H9 (cell line): ENCODE measurements around the gene OR5H2. TPM values are rescaled to one million over a fixed set of nuclear protein-coding genes. Genes with fewer than 3 reads are reported as not detected.
A peak's percentile ranks its signal among the peaks of the same experiment; 100 is the strongest.

Experiments
- DNase-seq: peaks from one replicate; pipeline ENCODE4 v3.0.0-alpha.2; 2017
- H2AFZ ChIP-seq: one replicate; pipeline ENCODE4 v1.6.1; 2013; ENCODE audit warnings: mild to moderate bottlenecking, low read length, control low read depth, moderate library complexity
- H2AK5ac ChIP-seq: 2 replicates; pipeline ENCODE4 v1.6.1; 2013; ENCODE audit warnings: low read length, control low read depth, mixed read lengths; ENCODE audit not compliant: insufficient read length
- H2BK120ac ChIP-seq: one replicate; pipeline ENCODE4 v1.6.1; 2013; ENCODE audit warnings: low read depth, mild to moderate bottlenecking, low read length, control low read depth, inconsistent platforms; ENCODE audit not compliant: poor library complexity, severe bottlenecking
- H2BK12ac ChIP-seq: 2 replicates; pipeline ENCODE4 v1.6.1; 2013; ENCODE audit warnings: low read length, control low read depth, mixed read lengths, low read depth; ENCODE audit not compliant: insufficient read length
- H2BK15ac ChIP-seq: 2 replicates; pipeline ENCODE4 v1.6.1; 2013; ENCODE audit warnings: low read depth, low read length, control low read depth
- H2BK20ac ChIP-seq: one replicate; pipeline ENCODE4 v1.6.1; 2013; ENCODE audit warnings: low read depth, mild to moderate bottlenecking, low read length, control low read depth, inconsistent platforms; ENCODE audit not compliant: poor library complexity, severe bottlenecking
- H2BK5ac ChIP-seq: 2 replicates; pipeline ENCODE4 v1.6.1; 2013; ENCODE audit warnings: low read length, control low read depth, mixed read lengths; ENCODE audit not compliant: insufficient read length
- H3K14ac ChIP-seq: 2 replicates; pipeline ENCODE4 v1.6.1; 2013; ENCODE audit warnings: low read length, control low read depth; ENCODE audit not compliant: insufficient read depth
- H3K18ac ChIP-seq: 2 replicates; pipeline ENCODE4 v1.6.1; 2013; ENCODE audit warnings: low read depth, mild to moderate bottlenecking, mixed read lengths, low read length, control low read depth; ENCODE audit not compliant: insufficient read length
- H3K23ac ChIP-seq: 2 replicates; pipeline ENCODE4 v1.6.1; 2013; ENCODE audit warnings: low read length, control low read depth, mixed read lengths, low read depth; ENCODE audit not compliant: insufficient read length
- H3K23me2 ChIP-seq: 2 replicates; pipeline ENCODE4 v1.6.1; 2013; ENCODE audit warnings: low read depth, mild to moderate bottlenecking, mixed read lengths, low read length, control low read depth; ENCODE audit not compliant: insufficient read length, poor library complexity, severe bottlenecking
- H3K27ac ChIP-seq: 2 replicates; pipeline ENCODE4 v1.5.1; 2013; ENCODE audit warnings: low read length, control low read depth, mixed read lengths, low read depth; ENCODE audit not compliant: insufficient read length
- H3K27me3 ChIP-seq: 2 replicates; pipeline ENCODE4 v1.6.1; 2013; ENCODE audit warnings: low read length, control low read depth, inconsistent platforms; ENCODE audit not compliant: insufficient read depth
- H3K4ac ChIP-seq: 2 replicates; pipeline ENCODE4 v1.6.1; 2013; ENCODE audit warnings: low read depth, mild to moderate bottlenecking, control low read depth, inconsistent platforms, low read length, moderate library complexity
- H3K4me1 ChIP-seq: 2 replicates; pipeline ENCODE4 v1.6.1; 2013; ENCODE audit warnings: low read length, control low read depth, inconsistent platforms; ENCODE audit not compliant: insufficient read depth
- H3K4me2 ChIP-seq: 2 replicates; pipeline ENCODE4 v1.6.1; 2013; ENCODE audit warnings: low read length, control low read depth, mixed read lengths; ENCODE audit not compliant: insufficient read length, insufficient read depth
- H3K56ac ChIP-seq: 2 replicates; pipeline ENCODE4 v1.6.1; 2013; ENCODE audit warnings: low read depth, mild to moderate bottlenecking, mixed read lengths, low read length, control low read depth; ENCODE audit not compliant: insufficient read length
- H3K79me1 ChIP-seq: 2 replicates; pipeline ENCODE4 v1.6.1; 2013; ENCODE audit warnings: low read depth, mild to moderate bottlenecking, moderate library complexity, low read length, control low read depth, inconsistent platforms; ENCODE audit not compliant: insufficient read depth, poor library complexity, severe bottlenecking
- H3K79me2 ChIP-seq: 2 replicates; pipeline ENCODE4 v1.6.1; 2013; ENCODE audit warnings: low read length, control low read depth, inconsistent platforms; ENCODE audit not compliant: insufficient read depth
- H3K9ac ChIP-seq: 2 replicates; pipeline ENCODE4 v1.6.1; 2013; ENCODE audit warnings: low read length, control low read depth, mixed read lengths; ENCODE audit not compliant: insufficient read length; ENCODE audit errors: extremely low read depth
- H3K9me3 ChIP-seq: one replicate; pipeline ENCODE4 v1.6.1; 2013; ENCODE audit warnings: low read depth, low read length, inconsistent platforms; ENCODE audit not compliant: control insufficient read depth
- H3T11ph ChIP-seq: one replicate; pipeline ENCODE4 v1.6.1; 2013; ENCODE audit warnings: mild to moderate bottlenecking, low read length, control low read depth, inconsistent platforms
- H4K20me1 ChIP-seq: one replicate; pipeline ENCODE4 v1.6.1; 2013; ENCODE audit not compliant: control insufficient read depth, insufficient read length, insufficient read depth
- H4K5ac ChIP-seq: 2 replicates; pipeline ENCODE4 v1.6.1; 2013; ENCODE audit warnings: low read depth, mild to moderate bottlenecking, mixed read lengths, low read length, control low read depth; ENCODE audit not compliant: insufficient read length
- H4K8ac ChIP-seq: replicated peaks from 2 replicates; pipeline ENCODE4 v1.6.1; 2013; ENCODE audit warnings: low read length, control low read depth, mixed read lengths, low read depth; ENCODE audit not compliant: insufficient read length
- H4K91ac ChIP-seq: 2 replicates; pipeline ENCODE4 v1.6.1; 2013; ENCODE audit warnings: low read depth, mild to moderate bottlenecking, moderate library complexity, mixed read lengths, low read length, control low read depth; ENCODE audit not compliant: insufficient read length
- H3K27ac Mint-ChIP-seq, 3 experiments: 2 replicates in 2 of 3; 3 replicates in 1 of 3; pipeline ENCODE4 v1.8.0; 2020 to 2021; ENCODE audit warnings: mixed read lengths in 3 of 3, mild to moderate bottlenecking in 1 of 3, moderate library complexity in 1 of 3
- H3K27me3 Mint-ChIP-seq: 2 replicates; pipeline ENCODE4 v1.8.0; 2021; ENCODE audit warnings: low read depth, mild to moderate bottlenecking, moderate library complexity, mixed read lengths
- H3K36me3 Mint-ChIP-seq, 3 experiments: 2 replicates in 2 of 3; 3 replicates in 1 of 3; pipeline ENCODE4 v1.8.0; 2020 to 2021; ENCODE audit warnings: low read depth in 3 of 3, mixed read lengths in 3 of 3; ENCODE audit not compliant: insufficient read depth in 1 of 3
- H3K4me1 Mint-ChIP-seq, 2 experiments: 2 replicates each; pipeline ENCODE4 v1.8.0; 2020; ENCODE audit warnings: mixed read lengths in 2 of 2
- H3K4me3 Mint-ChIP-seq, 2 experiments: 2 replicates in 1 of 2; 3 replicates in 1 of 2; pipeline ENCODE4 v1.8.0; 2020 to 2021; ENCODE audit warnings: mild to moderate bottlenecking in 2 of 2, mixed read lengths in 2 of 2, moderate library complexity in 1 of 2
- H3K9me3 Mint-ChIP-seq, 2 experiments: 2 replicates in 1 of 2; 3 replicates in 1 of 2; pipeline ENCODE4 v1.8.0; 2020; ENCODE audit warnings: mild to moderate bottlenecking in 2 of 2, mixed read lengths in 2 of 2, moderate library complexity in 1 of 2
- WGBS: extraction: QIAGEN DNeasy Blood & Tissue Kit; methylation state at CpG from one replicate; pipeline ENCODE4 v1.1.7; 2013; ENCODE audit warnings: missing lambda C conversion rate, low lambda C conversion rate, mixed read lengths; ENCODE audit not compliant: insufficient read length; ENCODE audit errors: extremely low coverage; 5-methylcytosine and 5-hydroxymethylcytosine counted together
- total RNA-seq: library from RNA; stranded (reverse); gene quantifications from 2 replicates; pipeline ENCODE4 v1.2.1, GENCODE V29; 2021
- TF ChIP-seq, protein P1 (sequence below): fragments of 200-600 bp; sonication (generic); conservative IDR thresholded peaks from 3 replicates; pipeline ENCODE4 v1.8.0; 2021; ENCODE audit warnings: antibody characterized with exemption, mild to moderate bottlenecking

The OR5H2 gene
- total RNA-seq, 1 experiment from 2014 or later = not detected

DNA sequence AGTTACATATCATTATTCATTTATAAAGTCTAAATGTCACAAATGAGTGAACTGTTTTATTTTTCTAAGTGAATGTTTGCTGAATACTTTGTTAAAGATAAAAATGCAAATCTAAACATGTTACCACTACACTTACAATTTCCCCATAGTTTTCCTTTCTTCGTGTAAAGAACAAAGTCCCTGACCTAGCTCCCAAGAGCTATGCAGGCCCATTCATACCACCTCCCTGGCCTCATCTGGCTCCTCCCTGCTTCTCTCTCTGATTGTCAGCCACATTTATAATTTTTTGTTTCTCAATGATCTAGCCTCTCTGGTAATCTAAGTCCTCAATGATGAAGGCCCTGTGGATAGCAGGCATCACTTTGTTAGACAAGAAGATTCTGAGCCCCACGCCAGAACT, 40.4 kb downstream of the OR5H2 start:
- no peaks in the 10 kb centered on the region for H4K20me1 ChIP-seq
- H2BK20ac ChIP-seq = no peak overlapping the region
- H2BK15ac ChIP-seq = no peak overlapping the region
- H2AFZ ChIP-seq = no peak overlapping the region
- peaks cover 5% of the 10 kb centered on the region; the same call in 1 of the 2 replicates for H3K4me1 ChIP-seq
- H2AK5ac ChIP-seq = no peak overlapping the region
- no peak overlapping the region for H4K5ac ChIP-seq
- Mint-ChIP-seq H3K4me1 (peaks cover 45 to 63% of the 10 kb centered on the region in 2 experiments), H3K27me3 (no peaks in the 10 kb centered on the region), H3K9me3 (no peaks in the 10 kb centered on the region; a peak in 1 of 5 replicates), H3K4me3 (peak overlapping the region in 1 of 2 experiments; percentile 77; a peak in 2 of 5 replicates), H3K27ac (no peak overlapping the region), H3K36me3 (peaks cover 0 to 29% (median 0%) of the 10 kb centered on the region in 3 experiments; a peak in 4 of 7 replicates)
- peak overlapping the region; percentile 65 for H3K9ac ChIP-seq
- H3K23ac ChIP-seq = no peak overlapping the region
- no peak overlapping the region for H3K27ac ChIP-seq
- H4K91ac ChIP-seq = no peak overlapping the region
- no peak overlapping the region for H3T11ph ChIP-seq
- no peaks in the 10 kb centered on the region for H3K27me3 ChIP-seq
- no peak overlapping the region for H2BK12ac ChIP-seq
- H3K56ac ChIP-seq = no peak overlapping the region
- no peak for DNase-seq
- TF ChIP-seq, protein P1, sequence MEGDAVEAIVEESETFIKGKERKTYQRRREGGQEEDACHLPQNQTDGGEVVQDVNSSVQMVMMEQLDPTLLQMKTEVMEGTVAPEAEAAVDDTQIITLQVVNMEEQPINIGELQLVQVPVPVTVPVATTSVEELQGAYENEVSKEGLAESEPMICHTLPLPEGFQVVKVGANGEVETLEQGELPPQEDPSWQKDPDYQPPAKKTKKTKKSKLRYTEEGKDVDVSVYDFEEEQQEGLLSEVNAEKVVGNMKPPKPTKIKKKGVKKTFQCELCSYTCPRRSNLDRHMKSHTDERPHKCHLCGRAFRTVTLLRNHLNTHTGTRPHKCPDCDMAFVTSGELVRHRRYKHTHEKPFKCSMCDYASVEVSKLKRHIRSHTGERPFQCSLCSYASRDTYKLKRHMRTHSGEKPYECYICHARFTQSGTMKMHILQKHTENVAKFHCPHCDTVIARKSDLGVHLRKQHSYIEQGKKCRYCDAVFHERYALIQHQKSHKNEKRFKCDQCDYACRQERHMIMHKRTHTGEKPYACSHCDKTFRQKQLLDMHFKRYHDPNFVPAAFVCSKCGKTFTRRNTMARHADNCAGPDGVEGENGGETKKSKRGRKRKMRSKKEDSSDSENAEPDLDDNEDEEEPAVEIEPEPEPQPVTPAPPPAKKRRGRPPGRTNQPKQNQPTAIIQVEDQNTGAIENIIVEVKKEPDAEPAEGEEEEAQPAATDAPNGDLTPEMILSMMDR = no peak
- H3K4me2 ChIP-seq = peak overlapping the region; percentile 92
- no peak overlapping the region for H3K4ac ChIP-seq
- H3K18ac ChIP-seq = no peak overlapping the region
- H3K23me2 ChIP-seq = peaks cover 4% of the 10 kb centered on the region
- no peak overlapping the region for H3K14ac ChIP-seq
- peaks cover 3% of the 10 kb centered on the region for H3K79me1 ChIP-seq
- H2BK120ac ChIP-seq = no peak overlapping the region
- no peak overlapping the region for H4K8ac ChIP-seq
- WGBS = no CpG with 5 or more reads among the region's 2 CpGs
- H2BK5ac ChIP-seq = no peak overlapping the region
- no peaks in the 10 kb centered on the region for H3K9me3 ChIP-seq
- H3K79me2 ChIP-seq = peaks cover 27% of the 10 kb centered on the region; the same call in 1 of the 2 replicates
